Osteocyte (in vitro differentiated cells): Measurements from ENCODE around the gene ACBD4. TPM values are rescaled to one million over a fixed set of nuclear protein-coding genes. Genes with fewer than 3 reads are reported as not detected.
"Not testable (repeated sequence)": the region's sequence is repeated elsewhere in the genome, so short reads cannot be mapped to it uniquely, and the experiment has no call there.

ENCODE experiments used
- DNase-seq: peaks from one replicate; pipeline ENCODE4 v3.0.0; 2021; ENCODE audit warnings: mixed read lengths; ENCODE audit not compliant: unreplicated experiment; ENCODE audit errors: extremely low spot score
- H3K27ac Mint-ChIP-seq: one replicate; pipeline ENCODE4 v1.8.0; 2021; ENCODE audit warnings: mild to moderate bottlenecking, mixed read lengths; ENCODE audit not compliant: unreplicated experiment
- H3K27me3 Mint-ChIP-seq: one replicate; pipeline ENCODE4 v1.8.0; 2021; ENCODE audit warnings: mixed read lengths; ENCODE audit not compliant: unreplicated experiment
- H3K36me3 Mint-ChIP-seq: one replicate; pipeline ENCODE4 v1.8.0; 2021; ENCODE audit warnings: mixed read lengths; ENCODE audit not compliant: unreplicated experiment
- H3K4me1 Mint-ChIP-seq: one replicate; pipeline ENCODE4 v1.8.0; 2021; ENCODE audit warnings: mixed read lengths; ENCODE audit not compliant: unreplicated experiment
- H3K4me3 Mint-ChIP-seq: one replicate; pipeline ENCODE4 v1.8.0; 2021; ENCODE audit warnings: mild to moderate bottlenecking, moderate library complexity, mixed read lengths; ENCODE audit not compliant: unreplicated experiment
- H3K9me3 Mint-ChIP-seq: one replicate; pipeline ENCODE4 v1.8.0; 2021; ENCODE audit warnings: mixed read lengths; ENCODE audit not compliant: unreplicated experiment
- CTCF ChIP-seq: fragments of 200-600 bp; sonication (generic); IDR thresholded peaks from 2 replicates; pipeline ENCODE4 v1.5.0; 2021; ENCODE audit warnings: antibody characterized with exemption, mild to moderate bottlenecking, moderate library complexity
- total RNA-seq: library from RNA; stranded (reverse); gene quantifications from 2 replicates; pipeline ENCODE4 v1.2.1, GENCODE V29; 2021

Gene ACBD4
- total RNA-seq, 1 donor from 2014 or later: 8.1 TPM

- DNase-seq: no peak
- H3K27ac Mint-ChIP-seq: no peak overlapping the region
- no peak for TF ChIP-seq CTCF
- H3K9me3 Mint-ChIP-seq: no peaks in the 10 kb centered on the region
- peaks cover 49% of the 10 kb centered on the region for H3K4me1 Mint-ChIP-seq
- H3K27me3 Mint-ChIP-seq: no peaks in the 10 kb centered on the region
- H3K4me3 Mint-ChIP-seq: no peak overlapping the region
- peaks cover 16% of the 10 kb centered on the region for H3K36me3 Mint-ChIP-seq
Observed at GRCh38 chr17:45121055-45121454, 14.4 kb upstream of the ACBD4 start.

- Mint-ChIP-seq H3K4me3 (no peak overlapping the region), H3K36me3 (peaks cover 5% of the 10 kb centered on the region), H3K27ac (peak overlapping the region; percentile 76), H3K27me3 (no peaks in the 10 kb centered on the region), H3K4me1 (peaks cover 59% of the 10 kb centered on the region), H3K9me3 (no peaks in the 10 kb centered on the region)
- DNase-seq: no peak
- TF ChIP-seq CTCF: no peak
Observed at GRCh38 chr17:45123076-45123770, 12.3 kb upstream of the ACBD4 start.

DNA sequence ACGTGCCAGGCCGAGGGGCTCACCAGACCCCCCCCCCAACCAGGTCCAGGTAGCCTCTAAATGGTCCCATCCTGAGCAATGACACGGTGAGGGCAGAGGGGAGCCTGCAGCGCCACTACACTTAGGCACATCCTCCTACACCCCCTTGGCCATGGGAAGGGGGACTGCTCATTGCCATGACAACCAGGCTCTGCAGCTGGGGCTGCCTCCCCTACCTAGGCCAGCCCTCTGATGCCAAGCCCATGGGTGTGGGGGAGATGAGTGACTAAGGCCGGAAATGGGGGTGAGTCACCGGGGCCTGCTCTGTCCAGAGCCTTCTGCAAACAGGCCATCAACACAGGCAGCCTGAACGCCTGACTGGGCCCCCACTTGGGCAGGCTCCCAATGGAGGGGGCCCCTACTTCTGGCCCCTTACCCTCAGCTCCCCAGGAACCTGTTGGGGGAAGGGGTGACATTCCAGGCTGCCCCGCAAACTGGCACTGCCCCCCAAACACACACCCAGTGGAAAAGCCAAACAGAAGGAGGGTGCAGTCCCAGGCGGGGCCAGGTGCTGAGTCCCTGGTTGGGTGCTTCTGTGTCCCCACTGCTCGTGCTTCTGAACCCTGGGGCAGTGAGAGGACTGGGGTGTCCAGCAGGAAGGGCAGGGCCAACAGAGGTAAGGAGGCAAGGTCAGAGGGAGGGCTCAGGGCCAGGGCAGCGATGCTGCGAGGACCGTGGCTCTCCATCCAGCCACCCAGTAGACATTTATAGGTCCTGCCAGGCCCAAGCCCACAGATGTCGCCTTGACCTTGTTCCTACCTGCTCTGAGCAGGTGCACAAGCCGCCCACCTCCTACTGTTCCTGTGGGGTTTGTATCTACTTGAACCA lies 11.3 kb upstream of the ACBD4 start:
- no peaks in the 10 kb centered on the region for H3K36me3 Mint-ChIP-seq
- no peaks in the 10 kb centered on the region for H3K27me3 Mint-ChIP-seq
- peaks cover 67% of the 10 kb centered on the region for H3K4me1 Mint-ChIP-seq
- DNase-seq: no peak
- TF ChIP-seq CTCF: no peak
- H3K4me3 Mint-ChIP-seq: no peak overlapping the region
- no peaks in the 10 kb centered on the region for H3K9me3 Mint-ChIP-seq
- H3K27ac Mint-ChIP-seq: peak overlapping the region; percentile 76

DNA sequence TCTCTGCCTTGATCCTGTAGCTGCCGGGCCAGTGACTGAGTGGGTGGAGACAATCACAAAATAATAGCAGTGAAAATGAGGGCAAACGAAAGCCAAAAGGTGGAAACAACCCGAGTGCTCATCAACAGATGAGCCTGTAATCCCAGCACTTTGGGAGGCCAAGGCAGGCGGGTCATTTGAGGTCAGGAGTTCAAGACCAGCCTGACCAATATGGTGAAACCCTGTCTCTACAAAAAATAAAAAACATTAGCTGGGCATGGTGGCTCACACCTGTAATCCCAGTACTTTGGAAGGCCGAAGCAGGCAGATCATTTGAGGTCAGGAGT lies 10.7 kb upstream of the ACBD4 start:
- H3K9me3 Mint-ChIP-seq, H3K36me3 Mint-ChIP-seq, H3K27me3 Mint-ChIP-seq, H3K4me3 Mint-ChIP-seq, DNase-seq: not testable (repeated sequence)
- Mint-ChIP-seq H3K4me1 (peaks cover 72% of the 10 kb centered on the region), H3K27ac (peak overlapping the region; percentile 76)

- H3K4me1 Mint-ChIP-seq: peaks cover 72% of the 10 kb centered on the region
Observed at GRCh38 chr17:45125509-45125908, 10.0 kb upstream of the ACBD4 start.

More at GRCh38 chr17:45125509-45125908, 10.0 kb upstream of the ACBD4 start:
- H3K27ac Mint-ChIP-seq: peak overlapping the region; percentile 34
- no peaks in the 10 kb centered on the region for H3K27me3 Mint-ChIP-seq
- no peak overlapping the region for H3K4me3 Mint-ChIP-seq
- no peaks in the 10 kb centered on the region for H3K36me3 Mint-ChIP-seq
- H3K9me3 Mint-ChIP-seq: no peaks in the 10 kb centered on the region
- DNase-seq: no peak
- no peak for TF ChIP-seq CTCF
